ENCODE measurements around the gene DSC3.

DNA sequence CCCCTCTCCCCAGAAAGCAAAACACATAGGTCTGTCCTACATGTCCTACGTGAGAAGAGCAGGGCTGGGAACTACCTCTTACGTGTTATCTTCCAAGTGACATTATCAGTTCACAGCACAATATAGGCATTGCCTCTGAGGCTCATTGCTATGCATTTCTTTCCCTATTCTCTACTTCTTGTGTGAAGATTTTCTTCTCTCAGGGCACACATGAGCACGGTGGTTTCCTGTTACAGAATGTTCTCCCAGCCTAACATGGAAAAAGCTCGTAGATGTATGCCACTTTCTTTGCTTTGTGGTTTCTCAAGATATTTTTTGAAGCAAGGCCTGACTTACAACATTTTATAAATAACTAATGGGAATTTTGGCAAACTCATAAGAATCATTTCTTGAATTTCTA is 19.4 kb upstream of the DSC3 start:
- TF ChIP-seq ZSCAN4 (tag by site-specific recombination; IDR thresholded peaks at IDR 0.05) (no peak), CTCF (tag by site-specific recombination; IDR thresholded peaks at IDR 0.05) (no peak), REST (tag by site-specific recombination; IDR thresholded peaks at IDR 0.05) (no peak), FEZF1 (tag by site-specific recombination; IDR thresholded peaks at IDR 0.05) (no peak), ZFHX2 (tag by site-specific recombination; conservative IDR thresholded peaks at IDR 0.05) (no peak), ZSCAN16 (tag by site-specific recombination; IDR thresholded peaks at IDR 0.05) (no peak), ZNF571 (tag by site-specific recombination; IDR thresholded peaks at IDR 0.05) (no peak)
